CD14-positive monocyte (primary cell): Measurements from ENCODE around the gene ZFX. TPM values are rescaled to one million over a fixed set of nuclear protein-coding genes. Genes with fewer than 3 reads are reported as not detected.
A peak's percentile ranks its signal among the peaks of the same experiment; 100 is the strongest.
"Not testable (repeated sequence)": the region's sequence is repeated elsewhere in the genome, so short reads cannot be mapped to it uniquely, and the experiment has no call there.

ENCODE experiments used
- DNase-seq, 3 donors: peaks; one replicate each; pipeline ENCODE4 v3.0.0-alpha.2; 2011 to 2022
- H2AFZ ChIP-seq: 2 replicates; pipeline ENCODE4 v1.6.0; 2012; ENCODE audit warnings: mild to moderate bottlenecking, low read depth, low read length, inconsistent platforms; ENCODE audit not compliant: insufficient read depth, poor library complexity, severe bottlenecking
- H3K27ac ChIP-seq, 2 donors: 1 replicate in 1 of 2; 2 replicates in 1 of 2; pipeline ENCODE4 v1.5.1; 2012 to 2013; ENCODE audit warnings: low read length in 2 of 2, control low read depth in 1 of 2, inconsistent platforms in 1 of 2, low read depth in 1 of 2, mild to moderate bottlenecking in 1 of 2
- H3K27me3 ChIP-seq, 2 donors: one replicate each; pipeline versions ENCODE4 v1.6.0 to v1.6.1; 2011 to 2013; ENCODE audit warnings: low read length in 2 of 2; ENCODE audit not compliant: control insufficient read depth in 2 of 2, insufficient read depth in 2 of 2
- H3K36me3 ChIP-seq, 2 donors: replicated peaks in 1 of 2; 1 replicate in 1 of 2; 2 replicates in 1 of 2; pipeline versions ENCODE4 v1.5.1 to v1.6.1; 2012 to 2013; ENCODE audit warnings: low read length in 2 of 2, control low read depth in 1 of 2, inconsistent platforms in 1 of 2, mild to moderate bottlenecking in 1 of 2; ENCODE audit not compliant: insufficient read depth in 2 of 2, control insufficient read depth in 1 of 2
- H3K4me1 ChIP-seq, 2 donors: 1 replicate in 1 of 2; 2 replicates in 1 of 2; pipeline versions ENCODE4 v1.5.1 to v1.6.1; 2012 to 2013; ENCODE audit warnings: low read length in 2 of 2, control low read depth in 1 of 2, inconsistent platforms in 1 of 2, mild to moderate bottlenecking in 1 of 2, moderate library complexity in 1 of 2; ENCODE audit not compliant: insufficient read depth in 2 of 2, control insufficient read depth in 1 of 2
- H3K4me2 ChIP-seq: replicated peaks from 2 replicates; pipeline ENCODE3; 2012; ENCODE audit warnings: low read length, moderate library complexity, mild to moderate bottlenecking; ENCODE audit not compliant: poor library complexity, severe bottlenecking; ENCODE audit errors: extremely low read depth
- H3K4me3 ChIP-seq, 3 experiments: fragments of 200-600 bp in 1 of 3; sonication (generic) in 1 of 3; replicated peaks in 1 of 3; 1 replicate in 2 of 3; 2 replicates in 1 of 3; pipeline ENCODE4 v1.5.1; 2011 to 2013; ENCODE audit warnings: low read length in 3 of 3, mild to moderate bottlenecking in 3 of 3, control low read depth in 2 of 3, low read depth in 2 of 3, inconsistent platforms in 1 of 3, moderate library complexity in 1 of 3
- H3K79me2 ChIP-seq: 2 replicates; pipeline ENCODE4 v1.6.0; 2012; ENCODE audit warnings: mild to moderate bottlenecking, control low read depth, inconsistent platforms, low read length, moderate library complexity; ENCODE audit not compliant: insufficient read depth
- H3K9ac ChIP-seq: 2 replicates; pipeline ENCODE4 v1.6.0; 2017; ENCODE audit warnings: low read length, mild to moderate bottlenecking; ENCODE audit not compliant: insufficient read depth, poor library complexity, severe bottlenecking
- H3K9me3 ChIP-seq, 2 donors: replicated peaks in 1 of 2; 1 replicate in 1 of 2; 2 replicates in 1 of 2; pipeline versions ENCODE4 v1.5.1 to v1.6.1; 2012 to 2013; ENCODE audit warnings: low read length in 2 of 2, control low read depth in 1 of 2; ENCODE audit not compliant: control insufficient read depth in 1 of 2, insufficient read depth in 1 of 2
- H4K20me1 ChIP-seq: 2 replicates; pipeline ENCODE4 v1.6.0; 2012; ENCODE audit warnings: mild to moderate bottlenecking, low read length, control low read depth, moderate library complexity; ENCODE audit not compliant: insufficient read depth
- H3K27ac Mint-ChIP-seq, 7 donors: one replicate each; pipeline ENCODE4 v1.8.0; 2020; ENCODE audit warnings: mild to moderate bottlenecking in 7 of 7, mixed read lengths in 7 of 7, moderate library complexity in 6 of 7, inconsistent platforms in 2 of 7
- H3K27me3 Mint-ChIP-seq, 3 donors: one replicate each; pipeline ENCODE4 v1.8.0; 2021 to 2022; ENCODE audit warnings: low read depth in 3 of 3, mild to moderate bottlenecking in 3 of 3, mixed read lengths in 3 of 3, moderate library complexity in 3 of 3, inconsistent platforms in 1 of 3
- H3K36me3 Mint-ChIP-seq, 2 donors: one replicate each; pipeline ENCODE4 v1.8.0; 2020; ENCODE audit warnings: mixed read lengths in 2 of 2, inconsistent platforms in 1 of 2, mild to moderate bottlenecking in 1 of 2
- H3K4me1 Mint-ChIP-seq: one replicate; pipeline ENCODE4 v1.8.0; 2020; ENCODE audit warnings: mild to moderate bottlenecking, mixed read lengths
- H3K4me3 Mint-ChIP-seq, 2 donors: one replicate each; pipeline ENCODE4 v1.8.0; 2020; ENCODE audit warnings: mild to moderate bottlenecking in 2 of 2, mixed read lengths in 2 of 2, moderate library complexity in 1 of 2
- H3K9me3 Mint-ChIP-seq, 7 donors: one replicate each; pipeline ENCODE4 v1.8.0; 2020 to 2022; ENCODE audit warnings: mixed read lengths in 7 of 7, mild to moderate bottlenecking in 6 of 7, moderate library complexity in 6 of 7, inconsistent platforms in 2 of 7
- CTCF ChIP-seq: fragments of 200-600 bp; IDR thresholded peaks from one replicate; pipeline ENCODE4 v1.8.0; 2022; ENCODE audit warnings: antibody characterized with exemption, mild to moderate bottlenecking
- WGBS: methylation state at CpG from one replicate; pipeline ENCODE4 v1.1.5; 2013; ENCODE audit warnings: missing lambda C conversion rate; ENCODE audit not compliant: insufficient coverage; 5-methylcytosine and 5-hydroxymethylcytosine counted together
- intact Hi-C, 2 donors: fragments of 100-400 bp; cut with micrococcal nuclease; formaldehyde crosslinking; loops; one replicate each; pipeline versions ENCODE4 v1.15.0 to v1.15.1; 2023
- polyA plus RNA-seq, 3 donors: library from polyadenylated mRNA; depleted of rRNA in 1 of 3; unstranded in 2 of 3; stranded (reverse) in 1 of 3; fragments of 300-500 nt in 2 of 3; fragments of >200 nt in 1 of 3; fragmentation: Illumina TruSeq in 2 of 3; gene quantifications; 1 replicate in 2 of 3; 2 replicates in 1 of 3; pipeline ENCODE4 v1.2.3, GENCODE V29; 2012 to 2021

Gene ZFX
- polyA plus RNA-seq, 3 donors, result 22.3 to 31.1 (median 30.2) TPM

GRCh38 chrX:24153796-24154189 is 4.3 kb downstream of the ZFX start:
- peaks cover 30% of the 10 kb centered on the region for H3K4me1 Mint-ChIP-seq
- Histone ChIP-seq H3K79me2 (peaks cover 87% of the 10 kb centered on the region), H4K20me1 (peaks cover 85% of the 10 kb centered on the region), H3K27me3 (no peaks in the 10 kb centered on the region), H3K27ac (no peak overlapping the region), H3K4me3 (no peak overlapping the region), H2AFZ (no peak overlapping the region), H3K36me3 (peaks cover 4 to 35% of the 10 kb centered on the region in 2 donors), H3K9ac (no peak overlapping the region), H3K4me2 (no peak overlapping the region), H3K9me3 (no peaks in the 10 kb centered on the region), H3K4me1 (peaks cover 12 to 28% of the 10 kb centered on the region in 2 donors)
- H3K36me3 Mint-ChIP-seq, result peaks cover 14 to 50% of the 10 kb centered on the region in 2 donors
- peak overlapping the region in 3 of 7 donors; percentile 5 to 66 (median 7) for H3K27ac Mint-ChIP-seq
- no CpG with 5 or more reads among the region's 2 CpGs for WGBS
- no peak for DNase-seq
- intact Hi-C loops, result loop anchor here (5.0 kb wide), 2 partner anchors 246 to 324 kb away; partner anchors contain the start of genes APOO (in 1 of the 2) and CXorf58 (in 1 of the 2)
- no peaks in the 10 kb centered on the region for H3K9me3 Mint-ChIP-seq
- TF ChIP-seq CTCF, result no peak
- H3K4me3 Mint-ChIP-seq, result no peak overlapping the region
- H3K27me3 Mint-ChIP-seq, result no peaks in the 10 kb centered on the region

- no peak overlapping the region for H2AFZ ChIP-seq
- peaks cover 92% of the 10 kb centered on the region for H3K79me2 ChIP-seq
- TF ChIP-seq CTCF, result no peak
- no peak overlapping the region for H3K4me3 Mint-ChIP-seq
- no peak for DNase-seq
- H3K9me3 Mint-ChIP-seq, result no peaks in the 10 kb centered on the region
- no CpG with 5 or more reads among the region's 8 CpGs for WGBS
- H3K27me3 Mint-ChIP-seq, result no peaks in the 10 kb centered on the region
- no peak overlapping the region for H3K4me2 ChIP-seq
- intact Hi-C loops, result loop anchor here (5.0 kb wide), 2 partner anchors 247 to 323 kb away; partner anchors contain the start of genes APOO (in 1 of the 2) and CXorf58 (in 1 of the 2)
- no peak overlapping the region for H3K27ac ChIP-seq
- H3K4me1 Mint-ChIP-seq, result peaks cover 30% of the 10 kb centered on the region
- H4K20me1 ChIP-seq, result peaks cover 92% of the 10 kb centered on the region
- H3K36me3 Mint-ChIP-seq, result peaks cover 14 to 54% of the 10 kb centered on the region in 2 donors
- H3K36me3 ChIP-seq, result peaks cover 4 to 41% of the 10 kb centered on the region in 2 donors
- H3K4me3 ChIP-seq, result no peak overlapping the region
- H3K9me3 ChIP-seq, result no peaks in the 10 kb centered on the region
- no peaks in the 10 kb centered on the region for H3K27me3 ChIP-seq
- H3K27ac Mint-ChIP-seq, result peak overlapping the region in 2 of 7 donors; percentile 21 to 24
- H3K9ac ChIP-seq, result no peak overlapping the region
- H3K4me1 ChIP-seq, result peaks cover 12 to 27% of the 10 kb centered on the region in 2 donors
These were observed 5.0 kb downstream of the ZFX start for GRCh38 chrX:24154490-24155034.

GRCh38 chrX:24155747-24156146 is 6.2 kb downstream of the ZFX start:
- Mint-ChIP-seq H3K27ac (peak overlapping the region in 2 of 7 donors; percentile 30 to 46), H3K36me3 (peaks cover 14 to 54% of the 10 kb centered on the region in 2 donors), H3K4me1 (peaks cover 29% of the 10 kb centered on the region)
- intact Hi-C loops, H3K27me3 ChIP-seq, H3K9ac ChIP-seq, DNase-seq, H3K9me3 ChIP-seq, H3K9me3 Mint-ChIP-seq, H2AFZ ChIP-seq, H3K27ac ChIP-seq, H3K4me3 ChIP-seq, H3K4me2 ChIP-seq, H3K27me3 Mint-ChIP-seq, H3K4me3 Mint-ChIP-seq: not testable (repeated sequence)
- H3K36me3 ChIP-seq, result peaks cover 4 to 43% of the 10 kb centered on the region in 2 donors
- H3K79me2 ChIP-seq, result peaks cover 100% of the 10 kb centered on the region
- WGBS, result 95% methylated on average over 4 of the region's 7 CpGs
- H3K4me1 ChIP-seq, result peaks cover 12 to 26% of the 10 kb centered on the region in 2 donors
- peaks cover 99% of the 10 kb centered on the region for H4K20me1 ChIP-seq
